DND-41 (cell line): ENCODE measurements around the gene TSPAN5.

Experiments used
- ATAC-seq: fragments of 200-7000 bp; cut with Tn5 transposase; 3 replicates; pipeline ENCODE4 v1.9.1; 2021; ENCODE audit warnings: low read depth; ENCODE audit not compliant: insufficient read depth
- DNase-seq: peaks from one replicate; pipeline ENCODE4 v3.0.0-alpha.2; 2020
- H2AFZ ChIP-seq: 2 replicates; pipeline ENCODE4 v1.6.0; 2012; ENCODE audit warnings: low read depth, low read length
- H3K27ac ChIP-seq: 2 replicates; pipeline ENCODE4 v1.5.1; 2012; ENCODE audit warnings: low read length, inconsistent platforms
- H3K27me3 ChIP-seq: fragments of 200-600 bp; sonication (generic); 2 replicates; pipeline ENCODE4 v1.6.0; 2012; ENCODE audit warnings: low read length, mild to moderate bottlenecking, inconsistent platforms; ENCODE audit not compliant: insufficient read depth, poor library complexity
- H3K36me3 ChIP-seq: 2 replicates; pipeline ENCODE4 v1.5.1; 2012; ENCODE audit warnings: low read length, inconsistent platforms; ENCODE audit not compliant: insufficient read depth
- H3K4me1 ChIP-seq: 2 replicates; pipeline ENCODE4 v1.5.1; 2012; ENCODE audit warnings: mild to moderate bottlenecking, low read length; ENCODE audit not compliant: insufficient read depth
- H3K4me2 ChIP-seq: 2 replicates; pipeline ENCODE4 v1.6.0; 2012; ENCODE audit warnings: mild to moderate bottlenecking, moderate library complexity, low read length, inconsistent platforms; ENCODE audit not compliant: insufficient read depth
- H3K4me3 ChIP-seq, 2 experiments: fragments of 200-600 bp in 1 of 2; shearing (Covaris generic) in 1 of 2; 2 replicates each; pipeline ENCODE4 v1.5.1; 2012 to 2016; ENCODE audit warnings: inconsistent platforms in 2 of 2, low read length in 2 of 2, mild to moderate bottlenecking in 2 of 2, low read depth in 1 of 2, moderate library complexity in 1 of 2
- H3K79me2 ChIP-seq: 2 replicates; pipeline ENCODE4 v1.6.0; 2012; ENCODE audit warnings: low read length, inconsistent platforms; ENCODE audit not compliant: insufficient read depth
- H3K9ac ChIP-seq: 2 replicates; pipeline ENCODE4 v1.6.0; 2012; ENCODE audit warnings: low read depth, mild to moderate bottlenecking, inconsistent platforms, low read length, moderate library complexity
- H3K9me3 ChIP-seq: 2 replicates; pipeline ENCODE4 v1.5.1; 2012; ENCODE audit warnings: low read length, moderate library complexity, mild to moderate bottlenecking, inconsistent platforms; ENCODE audit not compliant: insufficient read depth, severe bottlenecking
- H4K20me1 ChIP-seq: 2 replicates; pipeline ENCODE4 v1.6.0; 2012; ENCODE audit warnings: low read length; ENCODE audit not compliant: insufficient read depth
- CTCF ChIP-seq: IDR thresholded peaks from 2 replicates; pipeline ENCODE4 v1.5.1; 2012; ENCODE audit warnings: borderline replicate concordance, low read length, moderate library complexity, mild to moderate bottlenecking; ENCODE audit not compliant: poor library complexity, severe bottlenecking; ENCODE audit errors: extremely low read depth
- EZH2 ChIP-seq: IDR thresholded peaks from 3 replicates; pipeline ENCODE4 v1.6.1; 2012; ENCODE audit warnings: borderline replicate concordance, low read depth, mild to moderate bottlenecking, moderate library complexity, low read length, inconsistent platforms; ENCODE audit not compliant: severe bottlenecking

TSPAN5 gene

DNA sequence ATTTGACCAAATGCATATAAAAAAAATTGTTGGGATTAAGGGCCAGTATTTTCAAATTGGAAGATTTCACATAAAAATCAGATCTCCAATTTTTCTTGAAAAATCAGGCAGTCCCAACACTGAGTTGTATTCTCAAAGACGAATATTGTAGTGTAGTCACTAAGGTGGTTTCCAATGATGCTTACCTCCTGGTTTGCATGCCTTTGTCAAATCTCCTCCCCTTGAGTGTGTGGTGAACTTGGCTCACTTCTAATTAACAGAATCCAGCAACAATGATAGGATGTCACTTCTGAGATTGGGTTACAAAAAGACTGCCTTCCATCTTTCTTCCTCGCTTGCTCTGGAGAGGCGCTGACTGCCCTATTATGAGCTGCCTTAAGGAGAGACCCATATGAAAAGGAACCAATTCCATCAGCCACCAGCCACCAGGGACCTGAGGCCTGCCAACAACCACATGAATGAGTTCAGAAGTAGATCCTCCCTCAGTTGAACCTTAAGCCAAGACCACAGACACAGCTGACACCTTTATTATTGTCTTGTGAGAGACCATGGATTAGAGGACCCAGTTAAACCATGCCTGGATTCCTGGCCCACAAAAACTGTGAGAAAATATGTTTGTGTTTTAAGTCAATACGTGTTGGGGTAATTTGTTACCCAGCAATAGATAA is 31.2 kb upstream of the TSPAN5 start:
- no peak overlapping the region for H2AFZ ChIP-seq
- ATAC-seq: peak; percentile 82
- H3K36me3 ChIP-seq: no peaks in the 10 kb centered on the region
- no peaks in the 10 kb centered on the region for H3K9me3 ChIP-seq
- DNase-seq: peak; percentile 70
- H3K4me1 ChIP-seq: peaks cover 29% of the 10 kb centered on the region
- no peak overlapping the region for H3K4me2 ChIP-seq
- no peak overlapping the region for H3K9ac ChIP-seq
- no peak overlapping the region for H3K4me3 ChIP-seq
- H4K20me1 ChIP-seq: no peaks in the 10 kb centered on the region
- peak overlapping the region; percentile 31; the same call in 1 of the 2 replicates for H3K27ac ChIP-seq
- TF ChIP-seq EZH2 (no peak), CTCF (no peak)
- H3K27me3 ChIP-seq: no peaks in the 10 kb centered on the region
- H3K79me2 ChIP-seq: no peaks in the 10 kb centered on the region

- H3K27ac ChIP-seq: peak overlapping the region; percentile 51
- H3K4me1 ChIP-seq: peaks cover 29% of the 10 kb centered on the region
- peak overlapping the region; percentile 45 for H2AFZ ChIP-seq
Measured at GRCh38 chr4:98688411-98689290, 30.2 kb upstream of the TSPAN5 start.

GRCh38 chr4:98687876-98688275 is 29.5 kb upstream of the TSPAN5 start:
- TF ChIP-seq EZH2 (no peak), CTCF (no peak)
- Histone ChIP-seq H3K4me2 (no peak overlapping the region), H3K9ac (no peak overlapping the region), H3K36me3 (no peaks in the 10 kb centered on the region), H4K20me1 (no peaks in the 10 kb centered on the region), H3K27me3 (no peaks in the 10 kb centered on the region), H3K4me1 (peaks cover 29% of the 10 kb centered on the region), H3K4me3 (no peak overlapping the region), H3K9me3 (no peaks in the 10 kb centered on the region), H3K79me2 (no peaks in the 10 kb centered on the region), H2AFZ (no peak overlapping the region), H3K27ac (no peak overlapping the region)
- no peak for DNase-seq
- ATAC-seq: no peak

More at GRCh38 chr4:98688411-98689290, 30.2 kb upstream of the TSPAN5 start:
- peak; percentile 35 for DNase-seq
- H3K4me3 ChIP-seq: no peak overlapping the region
- H3K36me3 ChIP-seq: no peaks in the 10 kb centered on the region
- no peaks in the 10 kb centered on the region for H3K9me3 ChIP-seq
- ATAC-seq: peak; percentile 79
- peak overlapping the region; percentile 41 for H3K4me2 ChIP-seq
- TF ChIP-seq EZH2: no peak
- TF ChIP-seq CTCF: no peak
- H3K9ac ChIP-seq: no peak overlapping the region
- no peaks in the 10 kb centered on the region for H3K79me2 ChIP-seq
- H4K20me1 ChIP-seq: no peaks in the 10 kb centered on the region
- H3K27me3 ChIP-seq: no peaks in the 10 kb centered on the region
